HG03469 (cell line): ENCODE measurements around the gene PTPRN2.
"Not testable (repeated sequence)": the region's sequence is repeated elsewhere in the genome, so short reads cannot be mapped to it uniquely, and the experiment has no call there.

ENCODE experiments used
- ATAC-seq: cut with Tn5 transposase; IDR thresholded peaks from one replicate; pipeline ENCODE4 v1.9.1; 2021; ENCODE audit warnings: mild to moderate bottlenecking, moderate library complexity, moderate number of reproducible peaks; ENCODE audit not compliant: unreplicated experiment

PTPRN2 gene

GRCh38 chr7:157952841-157953645 lies 634.6 kb downstream of the PTPRN2 start:
- no peak for ATAC-seq

DNA sequence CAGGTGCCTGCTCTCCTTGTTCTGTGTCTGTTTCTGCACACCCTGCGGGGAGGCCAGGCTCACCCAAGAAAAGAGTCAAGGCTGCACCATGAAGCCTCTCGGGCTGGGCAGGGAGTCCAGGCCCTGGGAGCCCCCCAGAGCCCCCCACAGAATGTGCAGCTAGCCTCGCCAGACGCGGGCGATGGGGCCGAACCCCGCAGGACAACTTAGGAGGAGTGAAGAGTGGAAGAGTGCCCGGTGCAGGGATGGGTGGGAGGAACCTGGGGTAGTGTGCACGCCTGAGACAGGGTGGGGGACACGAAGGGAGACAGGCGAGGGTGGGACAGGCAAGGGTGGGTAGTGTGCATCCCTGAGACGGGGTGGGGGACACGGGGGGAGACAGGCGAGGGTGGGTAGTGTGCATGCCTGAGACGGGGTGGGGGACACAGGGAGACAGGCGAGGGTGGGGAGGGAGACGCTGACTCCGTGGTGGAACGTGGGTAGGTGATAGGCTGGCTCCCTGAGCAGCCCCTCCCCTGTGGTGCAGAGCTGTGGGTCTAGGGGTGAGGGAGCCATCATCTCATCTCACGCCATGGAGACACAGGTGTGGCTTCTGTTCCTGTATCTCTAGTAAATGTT lies 635.5 kb downstream of the PTPRN2 start:
- ATAC-seq: no peak

DNA sequence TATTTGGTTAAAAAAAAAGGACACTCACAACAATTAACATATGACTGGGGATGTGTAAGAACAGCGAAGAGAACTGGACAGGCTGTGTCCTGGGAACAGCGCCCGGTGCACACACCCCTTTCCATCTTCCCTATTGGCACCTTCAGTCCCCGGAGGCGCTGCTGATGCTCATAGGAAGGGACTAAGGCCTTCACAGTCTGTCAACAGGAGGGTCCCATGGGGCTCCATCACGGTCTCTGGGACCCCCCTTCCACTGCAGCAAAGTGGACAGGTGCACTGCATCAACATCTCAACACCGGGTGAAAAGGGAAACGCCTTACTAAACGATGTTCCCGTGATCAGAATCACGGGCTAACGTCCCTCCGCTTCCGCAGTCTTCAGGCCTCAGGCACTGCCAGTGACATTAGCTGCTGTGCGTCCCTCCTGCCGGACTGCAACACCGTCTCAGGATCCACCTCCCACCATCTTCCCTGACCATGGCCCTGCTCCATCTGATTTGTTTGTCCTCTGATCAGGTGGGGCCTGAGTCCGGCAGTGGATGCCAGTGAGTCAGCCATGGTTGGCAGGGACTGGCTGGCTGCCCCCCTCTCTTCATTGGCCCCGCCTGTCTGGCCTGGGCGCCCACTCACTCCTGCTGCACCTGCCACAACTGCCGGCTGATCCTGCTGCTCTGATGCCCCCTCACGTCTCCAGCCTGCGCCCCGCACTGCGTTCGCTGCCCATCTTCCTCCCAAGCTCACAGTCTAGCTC lies 636.1 kb downstream of the PTPRN2 start:
- no peak for ATAC-seq

GRCh38 chr7:157949711-157950110 lies 637.9 kb downstream of the PTPRN2 start:
- ATAC-seq: no peak

- ATAC-seq: no peak
Measured at GRCh38 chr7:157947504-157947903, 640.1 kb downstream of the PTPRN2 start.

DNA sequence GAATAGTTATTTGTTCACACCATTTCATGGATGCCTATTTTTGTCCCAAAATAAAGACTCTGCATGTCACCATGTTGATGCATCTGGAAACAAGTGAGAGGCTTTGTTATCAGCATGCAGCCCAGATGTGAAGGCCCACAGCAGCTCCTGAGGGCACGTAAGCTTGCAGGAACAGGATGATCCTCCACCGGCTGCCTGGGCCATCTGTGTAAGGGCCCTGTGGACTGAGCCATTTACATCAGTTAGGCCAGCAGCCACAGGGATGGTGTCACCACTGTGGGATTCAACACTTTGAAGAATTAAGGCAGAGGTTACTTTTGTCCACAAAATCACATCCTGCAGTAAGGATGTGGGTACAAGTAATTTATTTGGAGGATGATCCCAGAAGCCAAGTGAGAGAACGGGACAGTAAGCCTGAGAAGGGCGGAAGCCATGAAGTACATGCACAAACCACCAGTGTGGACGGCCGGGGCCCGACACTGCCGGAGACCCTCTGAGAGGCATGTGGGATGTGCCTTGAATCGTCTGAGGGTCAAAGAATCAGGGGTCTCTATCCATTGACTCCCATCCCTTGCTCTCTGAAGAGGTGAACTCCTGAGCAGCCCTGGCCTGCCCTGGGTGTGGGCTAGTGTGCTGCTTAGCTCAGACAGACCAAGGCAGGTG lies 641.1 kb downstream of the PTPRN2 start:
- ATAC-seq: no peak

DNA sequence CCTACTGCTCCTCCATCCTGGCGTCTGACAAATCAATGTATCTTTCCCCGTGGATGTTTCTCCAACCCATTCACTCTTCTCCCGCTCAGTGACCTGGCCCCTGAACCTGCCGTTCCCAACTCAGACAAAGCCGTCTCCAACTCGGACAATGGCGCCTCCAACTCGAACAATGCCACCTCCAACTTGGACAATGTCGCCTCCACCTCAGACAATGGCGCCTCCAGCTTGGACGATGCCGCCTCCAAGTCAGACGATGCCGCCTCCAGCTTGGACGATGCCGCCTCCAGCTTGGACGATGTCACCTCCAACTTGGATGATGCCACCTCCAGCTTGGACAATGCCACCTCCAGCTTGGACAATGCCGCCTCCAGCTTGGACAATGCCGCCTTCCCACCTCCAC lies 642.2 kb downstream of the PTPRN2 start:
- ATAC-seq: no peak

DNA sequence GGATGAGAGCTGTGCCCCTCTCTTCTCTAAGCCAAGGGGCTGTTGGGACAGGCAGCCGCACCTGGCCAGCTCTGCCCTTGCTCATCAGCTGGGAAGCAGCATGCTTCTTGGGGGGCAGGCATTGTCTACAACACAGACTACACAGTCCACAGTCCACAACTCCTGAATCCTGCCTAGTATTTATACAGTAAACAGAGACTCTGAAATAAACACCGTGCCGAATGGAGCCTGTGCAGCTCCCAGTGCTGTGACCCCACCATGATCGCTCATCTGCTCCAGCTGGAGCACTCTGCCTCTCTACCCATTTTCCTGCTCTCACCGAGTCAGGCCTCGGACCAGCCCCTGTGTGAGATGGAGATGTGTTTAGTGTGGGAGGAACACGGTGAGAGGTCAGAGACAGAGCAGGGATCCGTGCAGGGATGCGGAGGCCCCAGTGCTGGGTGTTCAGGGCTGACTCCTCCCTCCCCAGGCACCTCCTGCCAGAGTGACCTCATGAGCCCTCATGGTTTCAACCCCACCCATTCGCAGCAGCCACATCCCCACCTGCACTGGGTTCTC lies 642.8 kb downstream of the PTPRN2 start:
- ATAC-seq: no peak

- no peak for ATAC-seq
Measured at GRCh38 chr7:157944051-157944450, 643.6 kb downstream of the PTPRN2 start.

DNA sequence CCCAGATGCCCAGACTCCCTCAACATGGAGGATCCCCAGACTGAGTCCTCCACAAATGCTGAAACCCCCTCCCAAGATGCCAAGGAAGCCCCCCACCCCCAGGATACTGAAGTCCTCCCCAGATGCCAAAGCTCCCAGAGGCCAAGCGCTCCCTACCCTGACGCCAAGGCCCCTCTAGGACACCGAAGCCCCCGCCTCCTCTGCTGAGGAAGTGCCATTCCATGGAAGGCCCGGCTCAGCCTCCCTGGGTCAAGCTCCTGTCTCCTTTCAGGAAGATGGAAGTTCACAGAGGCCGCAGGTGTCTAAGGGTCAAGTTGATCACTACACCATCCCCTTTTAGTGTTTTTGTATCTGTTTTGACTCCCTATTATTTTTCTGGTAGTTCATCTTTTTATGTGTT lies 644.1 kb downstream of the PTPRN2 start:
- no peak for ATAC-seq

DNA sequence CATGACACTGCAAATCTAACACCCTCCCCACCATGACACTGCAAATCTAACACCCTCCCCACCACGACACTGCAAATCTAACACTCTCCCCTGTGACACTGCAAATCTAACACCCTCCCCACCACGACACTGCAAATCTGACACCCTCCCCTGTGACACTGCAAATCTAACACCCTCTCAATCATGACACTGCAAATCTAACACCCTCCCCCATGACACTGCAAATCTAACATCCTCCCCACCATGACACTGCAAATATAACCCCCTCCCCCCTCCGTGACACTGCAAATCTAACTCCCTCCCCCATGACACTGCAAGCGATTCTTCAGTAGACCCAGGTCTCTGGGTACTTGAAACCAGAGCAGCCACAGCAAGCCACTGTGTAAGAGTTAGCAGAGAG lies 646.4 kb downstream of the PTPRN2 start:
- no peak for ATAC-seq

DNA sequence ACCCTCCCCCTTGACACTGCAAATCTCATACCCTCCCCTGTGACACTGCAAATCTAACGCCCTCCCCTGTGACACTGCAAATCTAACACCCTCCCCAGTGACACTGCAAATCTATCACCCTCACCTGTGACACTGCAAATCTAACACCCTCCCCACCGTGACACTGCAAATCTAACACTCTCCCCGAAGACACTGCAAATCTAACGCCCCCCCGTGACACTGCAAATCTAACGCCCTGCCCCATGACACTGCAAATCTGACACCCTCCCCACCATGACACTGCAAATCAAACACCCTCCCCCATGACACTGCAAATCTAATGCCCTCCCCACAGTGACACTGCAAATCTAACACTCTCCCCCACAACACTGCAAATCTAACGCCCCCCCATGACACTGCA lies 647.1 kb downstream of the PTPRN2 start:
- ATAC-seq: no peak

- no peak for ATAC-seq
Measured at GRCh38 chr7:157938211-157938610, 649.4 kb downstream of the PTPRN2 start.

DNA sequence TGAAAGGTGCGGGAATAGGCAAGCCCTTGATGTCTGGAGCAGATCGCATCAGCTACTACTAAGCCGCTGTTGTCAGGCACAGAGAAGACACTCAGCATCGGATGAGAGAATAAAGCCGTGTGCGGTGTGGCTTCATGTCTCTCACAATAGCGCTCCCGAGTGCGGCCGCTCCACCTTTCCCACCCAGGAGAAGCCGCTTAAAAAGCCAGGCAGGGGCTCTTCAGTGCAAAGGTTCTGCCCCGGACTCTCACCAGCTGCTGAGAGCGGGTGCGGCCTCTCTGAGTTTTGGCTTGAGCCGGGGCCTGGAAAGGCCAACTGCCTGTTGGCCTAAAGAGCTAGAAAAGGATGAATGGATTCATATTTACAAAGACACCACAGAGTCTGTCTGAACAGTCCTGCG lies 650.2 kb downstream of the PTPRN2 start:
- ATAC-seq: no peak

DNA sequence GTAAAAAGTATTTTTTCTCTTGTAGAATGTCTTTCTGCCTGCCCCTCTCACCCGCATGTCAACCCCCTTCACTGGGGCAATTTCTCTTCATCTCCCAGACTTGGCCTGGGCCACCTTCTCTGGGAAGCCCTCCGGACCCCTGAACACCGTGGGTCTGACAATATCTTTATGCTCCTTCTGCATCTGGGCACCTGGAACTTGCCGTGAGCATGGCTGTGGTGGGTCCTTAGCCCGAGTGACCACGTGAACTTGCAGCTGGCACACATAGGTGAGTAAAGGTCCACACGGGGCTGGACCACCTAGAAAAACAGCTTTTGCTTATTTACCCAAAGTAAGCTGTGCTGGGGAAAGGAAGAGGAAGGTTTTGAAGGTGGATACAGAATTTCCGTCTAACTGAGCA lies 650.6 kb downstream of the PTPRN2 start:
- ATAC-seq: no peak

DNA sequence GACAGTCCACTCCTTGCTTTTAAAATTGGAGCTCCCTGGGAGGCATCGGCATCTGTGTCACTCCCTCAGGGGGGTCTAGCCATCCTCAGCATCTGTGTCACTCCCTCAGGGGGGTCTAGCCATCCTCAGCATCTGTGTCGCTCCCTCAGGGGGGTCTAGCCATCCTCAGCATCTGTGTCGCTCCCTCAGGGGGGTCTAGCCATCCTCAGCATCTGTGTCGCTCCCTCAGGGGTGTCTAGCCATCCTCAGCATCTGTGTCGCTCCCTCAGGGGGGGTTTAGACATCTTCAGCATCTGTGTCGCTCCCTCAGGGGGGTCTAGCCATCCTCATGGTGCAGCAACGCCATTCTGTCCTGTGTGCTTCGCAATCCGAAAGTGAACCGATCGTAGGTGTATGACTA lies 651.9 kb downstream of the PTPRN2 start:
- not testable (repeated sequence) for ATAC-seq

- ATAC-seq: not testable (repeated sequence)
Measured at GRCh38 chr7:157933219-157934155, 654.1 kb downstream of the PTPRN2 start.

DNA sequence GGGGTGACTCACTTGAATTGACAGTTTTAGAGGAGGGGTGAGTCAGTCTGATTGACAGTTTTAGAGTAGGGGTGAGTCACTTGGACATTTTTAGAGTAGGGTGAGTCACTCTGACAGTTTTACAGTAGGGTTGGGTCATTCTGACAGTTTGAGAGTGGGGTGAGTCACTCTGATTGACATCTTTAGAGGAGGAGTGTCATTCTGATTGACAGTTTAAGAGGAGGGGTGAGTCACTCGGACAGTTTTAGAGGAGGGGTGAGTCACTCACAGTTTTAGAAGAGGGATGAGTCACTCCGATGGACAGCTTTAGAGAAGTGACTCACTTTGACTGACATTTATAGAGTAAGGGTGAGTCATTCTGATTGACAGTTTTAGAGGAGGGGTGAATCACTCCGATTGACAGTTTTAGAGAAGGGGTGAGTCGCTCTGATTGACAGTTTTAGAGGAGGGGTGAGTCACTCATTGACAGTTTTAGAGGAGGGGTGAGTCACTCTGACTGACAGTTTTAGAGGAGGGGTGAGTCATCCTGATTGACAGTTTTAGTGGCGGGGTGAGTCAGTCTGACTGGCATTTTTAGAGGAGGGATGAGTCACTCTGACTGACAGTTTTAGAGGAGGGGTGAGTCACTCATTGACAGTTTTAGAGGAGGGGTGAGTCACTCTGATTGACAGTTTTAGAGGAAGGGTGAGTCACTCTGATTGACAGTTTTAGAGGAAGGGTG lies 655.0 kb downstream of the PTPRN2 start:
- no peak for ATAC-seq

DNA sequence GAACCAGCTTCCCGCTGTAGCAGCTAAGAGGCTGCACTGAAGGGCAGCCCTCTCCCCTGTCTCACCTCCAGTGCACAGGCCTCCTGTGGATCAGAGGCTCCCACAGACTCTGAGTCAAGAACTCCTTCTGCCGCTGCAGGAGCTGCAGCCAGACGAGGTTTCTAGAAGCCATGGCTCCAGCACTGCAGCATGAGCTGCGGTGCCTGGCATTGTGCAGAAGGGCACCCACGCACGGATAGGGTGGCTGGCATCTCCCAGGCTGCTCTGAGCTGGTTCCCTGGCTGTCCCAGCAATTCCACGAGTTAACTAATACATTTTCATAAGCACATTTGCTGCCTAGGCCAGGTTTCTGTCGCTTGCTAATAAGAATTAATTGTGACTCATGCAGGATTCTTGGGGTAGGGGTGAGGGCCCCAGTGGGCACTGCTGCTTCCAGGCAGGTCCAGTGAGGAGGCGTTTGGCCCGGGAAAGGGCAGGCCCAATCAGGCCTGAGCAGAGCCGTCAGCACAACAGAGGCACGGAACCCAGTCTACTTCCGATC lies 656.6 kb downstream of the PTPRN2 start:
- no peak for ATAC-seq
